PFSK-1 (cell line): ENCODE data around the gene KIAA1958.

ENCODE experiments used
- POLR2AphosphoS5 ChIP-seq: IDR thresholded peaks from 2 replicates; pipeline ENCODE4 v1.6.1; 2012; ENCODE audit warnings: low read depth, mild to moderate bottlenecking, control low read depth, low read length, moderate library complexity
- REST ChIP-seq, 2 experiments: IDR thresholded peaks; 2 replicates each; pipeline versions ENCODE4 v1.6.1 to v1.8.0; 2011 to 2012; ENCODE audit warnings: low read depth in 2 of 2, low read length in 2 of 2, control low read depth in 1 of 2, inconsistent platforms in 1 of 2, mild to moderate bottlenecking in 1 of 2, moderate library complexity in 1 of 2; ENCODE audit not compliant: insufficient read depth in 1 of 2
- TAF1 ChIP-seq: IDR thresholded peaks from 2 replicates; pipeline ENCODE4 v1.6.1; 2012; ENCODE audit warnings: low read length, control low read depth, borderline replicate concordance; ENCODE audit not compliant: insufficient read depth

- TF ChIP-seq REST (IDR thresholded peaks at IDR 0.05; ENCODE audit: insufficient read depth in 1 of 2, low read depth in 2 of 2, low read length in 2 of 2) (no peak), POLR2AphosphoS5 (no peak), TAF1 (no peak)
These were observed 178.7 kb downstream of the KIAA1958 start for GRCh38 chr9:112665347-112665746.
